NCI-H82 treated with DMSO at 0.1 percent for 48 hours (cell line): Measurements from ENCODE around the gene GNAL.
A peak's percentile ranks its signal among the peaks of the same experiment; 100 is the strongest.
"Not testable (repeated sequence)": the region's sequence is repeated elsewhere in the genome, so short reads cannot be mapped to it uniquely, and the experiment has no call there.

Source experiments
- DNase-seq: peaks from one replicate; lab custom pipeline; 2025; ENCODE audit not compliant: unreplicated experiment; lab: John Stamatoyannopoulos, UW

GNAL gene

DNA sequence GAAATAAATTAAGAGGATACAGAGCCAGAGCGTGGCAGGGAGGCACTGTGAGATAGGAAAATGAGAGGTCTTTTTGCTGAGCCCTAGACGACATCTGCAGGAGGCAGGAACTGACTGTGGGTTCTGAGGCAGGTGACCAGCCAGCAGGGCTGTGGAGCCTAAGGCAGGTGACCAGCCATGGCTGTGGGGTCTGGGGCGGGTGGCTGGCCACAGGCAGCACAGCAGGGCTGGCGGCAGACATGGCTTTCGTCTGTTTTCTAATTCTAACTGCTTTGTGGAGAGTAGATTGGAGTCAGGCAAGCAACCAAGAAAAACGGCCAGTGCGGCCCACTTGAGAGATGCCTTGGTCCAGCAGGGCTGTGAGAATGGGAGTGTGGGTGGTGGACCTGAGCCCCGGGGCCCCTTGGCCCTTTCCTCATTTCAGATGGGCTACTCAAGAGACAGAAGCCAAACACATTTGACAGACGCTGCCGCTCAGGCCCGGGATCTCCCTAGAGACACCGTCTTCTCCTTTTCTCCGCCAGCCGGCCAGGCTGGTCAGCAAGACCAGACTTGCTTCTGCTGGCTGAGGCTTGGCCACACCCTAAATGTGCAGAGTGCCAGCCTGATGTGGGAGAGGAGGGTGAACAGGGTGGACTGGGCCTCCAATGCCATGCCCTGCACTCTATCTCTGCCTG, 19.7 kb upstream of the GNAL start:
- DNase-seq: no peak

- no peak for DNase-seq
Observed at GRCh38 chr18:11669948-11670275, 19.2 kb upstream of the GNAL start.

DNA sequence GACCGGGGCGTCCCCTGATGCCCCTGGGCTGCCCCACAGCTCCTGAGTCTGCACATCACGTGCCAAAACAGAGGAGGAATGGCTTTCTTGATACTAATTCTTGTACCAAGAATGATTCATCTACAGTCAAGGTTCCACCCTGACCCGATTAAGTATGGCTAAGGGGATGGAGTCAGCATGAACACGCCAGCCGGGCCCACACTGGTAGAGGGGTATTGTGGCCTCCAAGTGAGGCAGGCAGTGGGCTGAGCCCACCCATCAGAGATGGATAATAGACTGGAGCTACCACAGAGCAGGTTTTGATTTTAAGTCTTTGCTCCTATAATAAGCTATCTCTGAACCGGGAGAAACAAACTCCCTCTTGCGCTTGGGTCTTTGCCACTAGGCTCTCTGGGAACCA, 17.9 kb upstream of the GNAL start:
- no peak for DNase-seq

GRCh38 chr18:11672198-11672597, 16.9 kb upstream of the GNAL start:
- no peak for DNase-seq

DNA sequence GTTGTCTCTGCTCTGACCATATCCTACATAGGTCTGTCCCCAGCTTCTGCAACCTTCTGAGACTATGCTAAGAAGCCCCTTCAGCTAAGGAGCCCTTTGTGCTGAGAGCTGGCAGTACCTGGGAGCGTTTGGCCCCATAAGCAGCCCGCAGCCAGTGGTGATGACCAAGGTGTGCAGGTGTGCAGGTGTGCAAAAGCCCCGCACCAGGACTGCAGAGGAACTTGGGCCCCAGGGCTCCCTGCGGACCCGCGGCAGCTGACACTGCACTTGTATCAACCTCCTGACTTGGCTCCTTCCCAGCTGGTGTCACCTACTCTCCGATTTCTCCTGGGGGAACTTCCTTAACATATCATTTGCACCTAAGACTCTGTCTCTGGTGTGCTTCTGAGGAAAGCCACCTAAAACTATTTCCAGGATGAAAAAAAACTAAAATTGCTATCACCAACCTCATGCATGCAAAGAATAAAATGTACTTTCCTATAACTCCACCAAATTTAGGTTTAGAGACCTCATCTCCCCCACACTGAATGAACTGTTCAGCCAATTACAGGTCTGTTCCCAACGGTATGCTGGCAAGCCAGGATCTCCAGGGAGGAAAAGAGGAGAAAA, 16.1 kb upstream of the GNAL start:
- DNase-seq: no peak

DNA sequence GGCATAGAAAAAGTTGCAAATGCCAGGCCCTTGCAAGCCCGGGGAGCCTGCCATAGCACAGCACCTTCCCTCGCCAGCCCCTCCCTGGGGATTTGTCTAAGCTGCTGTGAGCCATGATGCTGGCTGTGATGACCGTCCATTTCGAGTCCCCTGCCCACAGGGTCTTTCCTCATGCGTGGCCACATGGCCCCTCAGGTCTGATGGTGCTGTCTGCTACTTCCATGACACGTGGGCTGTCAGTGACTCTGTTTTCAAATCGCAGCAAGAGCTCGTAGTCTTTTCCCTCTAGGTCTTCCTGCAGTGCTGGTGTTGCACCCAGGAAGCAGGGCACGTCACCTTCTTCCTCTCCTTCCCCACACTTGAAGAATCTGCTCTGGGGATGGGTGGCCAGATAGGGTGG, 15.5 kb upstream of the GNAL start:
- no peak for DNase-seq

- DNase-seq: no peak
Observed at GRCh38 chr18:11674119-11674518, 14.9 kb upstream of the GNAL start.

DNA sequence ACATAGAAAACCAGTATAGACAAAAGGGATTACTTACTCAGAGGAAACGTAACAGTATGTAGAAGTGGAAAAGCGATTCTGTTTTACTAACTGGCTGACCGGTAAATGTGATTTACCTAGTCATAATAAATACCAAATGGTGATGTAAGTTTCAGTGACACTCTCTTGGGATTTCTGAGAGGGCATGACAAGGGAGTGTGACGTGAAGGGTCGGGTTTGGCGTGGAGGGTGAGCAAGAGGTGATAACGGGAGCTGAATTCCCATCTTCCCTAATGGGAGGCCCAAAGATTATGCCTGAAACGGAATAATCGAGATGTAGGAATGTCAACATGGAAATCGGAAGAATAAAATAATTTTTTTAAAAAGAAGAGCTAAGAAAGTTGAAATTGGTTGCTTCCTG, 12.7 kb upstream of the GNAL start:
- no peak for DNase-seq

DNA sequence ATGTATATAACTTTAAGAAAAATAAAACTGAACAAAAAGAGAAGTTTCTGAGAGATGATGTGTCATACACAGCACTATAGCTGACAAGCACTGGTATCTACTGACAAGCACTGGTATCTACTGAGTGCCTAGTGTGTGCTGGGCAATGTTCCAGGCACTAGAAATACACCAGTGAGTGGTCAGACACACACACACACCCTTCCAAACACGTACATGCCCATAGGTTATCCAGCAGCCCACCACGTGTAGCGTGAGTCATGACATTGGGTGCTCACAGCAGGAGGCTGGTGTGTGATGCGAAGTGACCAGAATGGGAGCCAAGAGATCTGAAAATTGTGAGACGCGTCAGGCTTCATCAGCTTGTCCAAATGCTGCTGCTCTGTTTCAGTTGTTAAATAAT, 12.2 kb upstream of the GNAL start:
- DNase-seq: no peak

- no peak for DNase-seq
Observed at GRCh38 chr18:11678211-11678610, 10.9 kb upstream of the GNAL start.

DNA sequence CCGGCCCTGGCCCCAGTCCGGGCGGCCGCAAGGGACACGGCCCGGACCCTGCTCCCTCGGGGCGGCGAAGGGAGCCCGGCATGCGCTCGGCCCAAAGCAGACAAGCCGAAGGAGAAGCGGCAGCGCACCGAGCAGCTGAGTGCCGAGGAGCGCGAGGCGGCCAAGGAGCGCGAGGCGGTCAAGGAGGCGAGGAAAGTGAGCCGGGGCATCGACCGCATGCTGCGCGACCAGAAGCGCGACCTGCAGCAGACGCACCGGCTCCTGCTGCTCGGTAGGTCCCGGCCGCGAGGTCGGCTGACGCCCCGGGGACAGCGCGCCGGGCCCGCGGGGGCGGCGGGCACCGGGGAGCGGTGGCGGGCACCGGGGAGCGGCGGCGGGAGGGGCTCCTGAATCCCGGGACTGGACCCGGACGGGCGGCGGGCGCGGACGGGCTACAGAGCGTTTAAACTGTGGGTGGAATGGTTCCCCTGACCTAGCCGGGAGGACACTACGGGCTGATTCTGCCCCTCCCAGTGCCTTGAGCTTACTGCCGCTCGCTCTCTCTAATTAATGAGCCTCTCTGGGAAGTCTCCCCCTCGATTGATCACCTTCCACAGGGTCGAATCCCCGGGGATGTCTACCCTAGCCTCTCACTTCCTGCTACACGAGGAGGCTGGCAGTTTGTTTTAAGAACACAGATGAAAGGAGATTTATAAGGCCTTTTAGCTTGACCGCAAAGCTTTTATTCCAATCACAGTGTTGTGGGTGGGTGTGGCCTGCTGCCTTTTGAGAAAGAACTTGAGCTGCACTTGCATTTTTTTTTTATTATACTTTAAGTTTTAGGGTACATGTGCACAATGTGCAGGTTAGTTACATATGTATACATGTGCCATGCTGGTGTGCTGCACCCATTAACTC, 853 bp downstream of the GNAL start:
- DNase-seq: peak; percentile 7

- DNase-seq: not testable (repeated sequence)
Observed at GRCh38 chr18:11690660-11691059, 1.6 kb downstream of the GNAL start.

- DNase-seq: no peak
Observed at GRCh38 chr18:11695736-11696135, 6.7 kb downstream of the GNAL start.

DNA sequence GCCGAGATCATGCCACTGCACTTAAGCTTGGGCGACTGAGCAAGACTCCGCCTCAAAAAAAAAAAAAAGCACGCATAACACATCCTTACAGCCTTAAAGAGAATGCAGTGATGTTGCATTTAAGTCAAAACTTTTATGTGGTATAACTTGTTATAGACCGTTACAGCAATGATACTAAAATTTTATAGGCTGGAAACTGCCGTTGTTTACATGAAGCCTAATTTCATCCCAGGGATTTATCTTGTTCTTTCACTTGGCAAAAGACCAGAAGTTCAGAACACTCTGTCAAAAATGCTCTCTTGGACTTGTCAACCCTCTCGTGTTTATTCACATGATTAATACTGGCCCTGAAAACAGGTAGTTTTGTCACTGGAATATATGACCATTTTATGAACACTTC, 7.4 kb downstream of the GNAL start:
- DNase-seq: peak; percentile 52

DNA sequence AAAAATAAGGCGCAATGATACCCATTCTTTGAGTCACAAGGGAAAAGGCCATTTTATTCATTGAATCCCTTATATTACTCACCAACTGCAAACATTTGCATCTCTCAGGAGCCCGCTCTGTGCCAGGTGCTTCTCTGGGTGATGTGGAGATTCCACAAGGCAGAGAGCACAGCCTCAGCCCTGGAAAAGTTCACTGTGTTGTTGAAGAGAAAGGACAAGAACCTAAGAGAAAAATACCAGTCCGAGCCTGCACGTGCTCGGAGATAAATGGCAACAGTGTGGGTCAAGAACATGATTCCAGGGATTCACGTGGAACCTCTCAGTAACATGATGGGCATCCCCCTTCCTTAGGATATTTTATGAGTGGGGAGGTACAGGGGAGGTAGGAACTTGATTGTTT, 11.8 kb downstream of the GNAL start:
- no peak for DNase-seq

GRCh38 chr18:11710578-11710977, 21.5 kb downstream of the GNAL start:
- DNase-seq: no peak

DNA sequence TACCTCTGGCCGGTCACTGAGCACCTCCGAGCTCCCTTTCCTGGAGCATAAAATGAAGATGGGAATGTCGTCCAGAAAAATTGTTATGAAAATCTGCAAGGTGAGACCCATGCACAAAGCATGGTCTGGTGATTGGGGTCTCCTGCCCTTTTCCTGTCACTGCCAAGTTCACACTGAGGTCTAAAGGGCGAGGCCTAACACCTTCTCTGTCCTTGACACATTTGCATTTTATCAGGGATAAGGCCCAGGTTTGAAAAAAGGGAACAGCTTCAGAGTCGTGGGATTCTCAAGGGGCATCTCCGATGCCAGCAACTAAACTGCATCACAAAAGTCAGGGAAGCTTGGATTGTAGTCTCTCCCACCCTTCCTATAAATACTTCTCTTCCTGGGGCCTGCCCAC, 24.7 kb downstream of the GNAL start:
- DNase-seq: no peak

- DNase-seq: no peak
Observed at GRCh38 chr18:11714244-11714918, 25.3 kb downstream of the GNAL start.

- DNase-seq: not testable (repeated sequence)
Observed at GRCh38 chr18:11716767-11717315, 27.8 kb downstream of the GNAL start.

- DNase-seq: no peak
Observed at GRCh38 chr18:11719050-11719449, 30.0 kb downstream of the GNAL start.

DNA sequence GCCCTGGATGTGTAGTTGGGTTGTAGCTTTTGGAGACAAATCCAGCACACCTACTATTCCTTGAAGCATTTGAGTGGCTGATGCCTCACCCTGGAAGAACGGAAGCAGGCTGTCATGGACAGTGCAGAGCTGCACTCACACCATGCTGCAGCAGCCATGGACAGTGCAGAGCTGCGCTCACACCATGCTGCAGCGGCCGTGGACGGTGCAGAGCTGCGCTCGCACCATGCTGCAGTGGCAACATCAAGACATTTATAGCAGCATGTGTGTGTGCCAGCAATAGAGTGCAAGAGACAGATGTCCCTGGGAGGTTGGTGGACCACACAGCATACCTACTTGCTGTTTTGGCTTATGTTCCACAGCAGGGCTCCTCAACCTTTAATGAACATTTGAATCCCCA, 30.6 kb downstream of the GNAL start:
- DNase-seq: no peak
